Urothelium cell line (cell line): ENCODE results near the gene TBC1D24.
A peak's percentile ranks its signal among the peaks of the same experiment; 100 is the strongest.
"Not testable (repeated sequence)": the region's sequence is repeated elsewhere in the genome, so short reads cannot be mapped to it uniquely, and the experiment has no call there.

ENCODE experiments used
- DNase-seq: peaks from one replicate; pipeline ENCODE4 v3.0.0; 2011; ENCODE audit warnings: low spot score, mixed read lengths
- FAIRE-seq: peaks from 2 replicates; lab custom pipeline; 2011; peaks lifted over from hg19 to GRCh38; lab: Jason Lieb, UNC

Gene TBC1D24

DNA sequence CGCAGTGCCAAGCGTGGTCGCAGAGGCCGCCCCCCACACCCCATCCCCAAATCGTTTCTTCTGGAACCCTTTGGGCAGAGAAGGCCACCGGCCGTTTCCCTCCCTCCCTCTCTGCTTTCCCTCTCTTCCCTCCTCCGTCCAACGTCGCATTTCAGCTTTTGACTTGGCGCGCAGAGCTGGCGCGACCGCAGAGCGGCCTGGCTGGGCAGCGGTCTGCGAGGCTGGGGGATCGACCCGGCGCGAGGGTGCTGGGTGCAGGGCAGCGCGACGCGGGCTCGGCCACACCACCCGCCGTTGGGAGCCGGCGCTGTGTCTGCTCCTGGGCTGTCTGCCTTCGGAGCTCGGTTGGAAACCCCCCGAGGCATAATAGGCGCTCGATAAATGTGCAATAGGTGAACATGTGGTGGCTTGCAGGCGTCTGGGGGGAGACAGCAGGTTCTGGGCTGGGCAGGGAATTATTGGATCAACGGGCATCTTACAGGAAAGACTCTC is 6.6 kb upstream of the TBC1D24 start:
- FAIRE-seq (no peak), DNase-seq (no peak)

DNA sequence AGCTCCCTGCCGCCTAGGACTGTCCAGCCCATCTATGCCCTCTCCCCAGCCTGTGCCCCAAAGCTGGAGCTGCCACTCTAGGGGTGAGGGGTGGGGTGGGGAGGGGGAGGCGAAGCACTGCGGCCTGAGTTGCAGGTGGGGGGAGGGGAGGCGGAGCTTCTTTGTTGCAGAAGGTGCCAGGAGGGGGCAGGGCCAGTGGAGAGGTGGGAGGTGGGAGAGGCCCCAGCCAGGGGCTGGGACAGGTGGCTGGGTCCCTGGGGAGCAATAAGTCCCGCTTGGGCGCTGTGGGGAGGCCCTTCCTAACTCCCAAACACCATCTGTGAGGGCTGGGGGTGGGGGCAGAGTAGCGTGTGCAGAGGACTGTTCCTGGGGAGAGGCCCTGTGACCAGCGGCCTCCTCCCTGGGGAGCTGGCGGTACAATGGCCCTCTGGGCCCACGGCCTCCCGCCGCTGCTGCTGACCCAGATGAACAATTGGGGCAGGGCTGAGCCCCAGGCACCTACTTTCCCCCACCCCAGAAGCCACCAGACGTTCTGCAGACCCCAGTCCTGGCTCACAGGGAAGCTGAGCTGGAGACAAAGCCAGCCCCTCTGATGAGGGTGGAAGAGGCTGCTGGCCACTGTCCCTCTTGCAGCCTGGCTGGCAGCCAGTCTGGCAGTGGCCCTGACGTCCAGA is 6.1 kb upstream of the TBC1D24 start:
- DNase-seq (no peak), FAIRE-seq (peak; percentile 9)

DNA sequence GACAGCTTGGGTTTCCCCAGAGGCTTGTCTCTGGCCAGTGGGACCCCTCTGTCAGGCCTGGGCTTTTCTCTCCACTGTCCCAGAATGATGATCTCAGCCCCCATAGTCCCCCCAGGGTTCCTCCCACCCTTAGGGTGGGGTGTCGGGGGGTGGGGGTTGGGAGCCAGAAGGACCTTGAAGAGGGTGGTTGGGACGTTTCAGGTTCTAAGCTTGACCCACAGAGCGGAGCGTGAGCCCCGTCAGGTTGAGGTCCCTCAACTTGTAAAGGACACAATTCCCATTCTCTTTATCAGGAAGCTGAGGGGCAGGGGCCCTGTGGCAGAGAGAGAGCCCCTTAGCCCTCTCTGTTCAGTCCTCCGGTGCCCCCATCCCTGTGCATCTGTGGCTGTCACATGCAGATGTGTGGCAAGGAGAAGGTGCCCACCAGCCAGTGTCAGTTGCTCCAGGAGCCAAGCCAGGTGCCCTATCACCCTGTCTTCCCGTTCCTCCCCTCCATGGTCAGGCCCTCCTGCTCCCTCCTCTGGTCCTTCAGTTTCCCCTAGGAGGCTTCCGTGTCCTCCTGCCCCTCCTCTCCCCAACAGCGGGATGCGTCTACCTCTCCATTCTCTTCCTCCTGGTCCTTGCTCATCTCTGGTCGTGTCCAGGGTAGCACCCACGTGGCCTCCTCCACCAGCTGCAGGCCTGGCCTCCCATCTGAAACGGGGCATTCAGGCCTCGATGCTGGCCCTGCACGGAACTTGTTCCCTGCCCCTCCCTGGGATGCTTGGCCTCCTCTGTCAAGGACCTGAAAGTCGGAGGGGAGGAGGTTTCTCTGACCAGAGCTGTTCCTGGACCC is 5.3 kb upstream of the TBC1D24 start:
- FAIRE-seq, result no peak
- DNase-seq, result no peak

DNA sequence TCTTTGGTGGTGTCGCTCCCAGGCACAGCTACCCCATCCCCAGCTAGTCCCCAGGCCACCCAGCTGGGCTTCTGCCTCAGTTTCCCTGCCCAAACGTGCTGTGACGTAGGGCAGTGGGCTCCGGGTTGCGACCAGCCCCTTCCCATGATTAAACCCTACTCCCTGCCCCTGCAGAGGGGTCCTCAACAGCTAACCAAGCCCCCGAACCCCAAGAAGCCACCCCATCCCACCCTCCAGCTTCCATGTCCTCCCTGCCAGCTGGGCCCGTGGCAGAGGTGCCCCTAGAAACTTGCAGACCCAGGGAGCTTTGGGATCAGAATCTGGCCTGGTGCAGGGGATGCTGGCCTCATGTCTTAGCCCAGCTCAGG is 4.7 kb upstream of the TBC1D24 start:
- no peak for FAIRE-seq
- DNase-seq, result no peak

DNA sequence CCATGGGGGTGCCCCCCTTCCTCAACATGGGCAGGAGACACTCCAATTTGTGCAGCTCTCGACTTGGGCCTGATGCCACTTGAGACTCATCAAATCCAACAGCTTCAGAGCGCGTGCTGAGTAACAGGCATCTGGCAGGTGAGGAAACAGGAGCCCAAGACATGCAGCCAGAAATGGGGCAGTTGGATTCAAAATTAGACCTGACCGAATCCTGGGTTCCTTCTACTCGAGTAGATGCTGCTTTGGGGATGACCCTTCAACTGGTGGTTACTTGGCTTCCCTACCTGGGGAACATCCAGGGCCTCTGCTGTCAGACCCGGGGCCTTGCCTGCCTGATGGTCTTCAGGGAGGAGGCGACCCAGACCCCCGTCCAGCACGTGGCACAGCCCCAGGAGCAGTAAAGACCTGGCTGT is 4.3 kb upstream of the TBC1D24 start:
- no peak for DNase-seq
- no peak for FAIRE-seq

DNA sequence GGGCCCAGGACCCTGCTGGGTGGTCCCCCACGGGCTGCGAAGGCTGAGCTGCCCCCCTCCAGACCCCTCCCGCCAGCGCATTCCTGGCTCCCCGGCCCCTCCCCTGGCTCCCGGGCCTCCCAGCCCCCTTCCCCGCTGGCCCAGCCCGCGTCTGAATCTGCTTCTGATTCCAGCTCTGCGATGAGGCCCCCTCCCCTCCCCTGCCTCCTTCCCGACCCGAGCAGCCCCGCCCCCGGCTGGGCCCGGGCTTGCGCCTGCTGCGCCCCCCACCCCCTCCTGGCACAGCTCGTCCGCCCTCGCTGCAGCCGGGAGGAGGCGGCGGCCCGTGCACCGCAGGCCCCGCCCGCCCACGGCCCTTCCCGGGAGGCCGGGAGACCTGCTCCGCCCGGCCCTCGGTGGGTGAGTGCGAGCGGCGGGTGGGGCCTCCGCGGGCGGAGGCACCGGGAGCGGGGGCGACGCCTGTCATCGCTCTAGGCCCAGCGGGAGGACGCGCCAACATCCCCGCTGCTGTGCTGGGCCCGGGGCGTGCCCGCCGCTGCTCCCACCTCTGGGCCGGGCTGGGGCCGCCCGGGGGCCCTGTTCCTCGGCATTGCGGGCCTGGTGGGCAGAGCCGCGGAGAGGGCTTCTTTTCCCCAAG is 3.8 kb upstream of the TBC1D24 start, which contains the start of gene NTN3:
Gene NTN3 (plus strand): TSS at position 282 of the 637 bp plus-strand sequence. CDS start 405 bp downstream, outside the sequence.
- DNase-seq, result peak; percentile 64
- FAIRE-seq, result no peak

DNA sequence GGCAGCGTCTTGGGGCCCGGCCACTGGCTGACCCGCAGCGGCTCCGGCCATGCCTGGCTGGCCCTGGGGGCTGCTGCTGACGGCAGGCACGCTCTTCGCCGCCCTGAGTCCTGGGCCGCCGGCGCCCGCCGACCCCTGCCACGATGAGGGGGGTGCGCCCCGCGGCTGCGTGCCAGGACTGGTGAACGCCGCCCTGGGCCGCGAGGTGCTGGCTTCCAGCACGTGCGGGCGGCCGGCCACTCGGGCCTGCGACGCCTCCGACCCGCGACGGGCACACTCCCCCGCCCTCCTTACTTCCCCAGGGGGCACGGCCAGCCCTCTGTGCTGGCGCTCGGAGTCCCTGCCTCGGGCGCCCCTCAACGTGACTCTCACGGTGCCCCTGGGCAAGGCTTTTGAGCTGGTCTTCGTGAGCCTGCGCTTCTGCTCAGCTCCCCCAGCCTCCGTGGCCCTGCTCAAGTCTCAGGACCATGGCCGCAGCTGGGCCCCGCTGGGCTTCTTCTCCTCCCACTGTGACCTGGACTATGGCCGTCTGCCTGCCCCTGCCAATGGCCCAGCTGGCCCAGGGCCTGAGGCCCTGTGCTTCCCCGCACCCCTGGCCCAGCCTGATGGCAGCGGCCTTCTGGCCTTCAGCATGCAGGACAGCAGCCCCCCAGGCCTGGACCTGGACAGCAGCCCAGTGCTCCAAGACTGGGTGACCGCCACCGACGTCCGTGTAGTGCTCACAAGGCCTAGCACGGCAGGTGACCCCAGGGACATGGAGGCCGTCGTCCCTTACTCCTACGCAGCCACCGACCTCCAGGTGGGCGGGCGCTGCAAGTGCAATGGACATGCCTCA is 3.1 kb upstream of the TBC1D24 start:
- no peak for FAIRE-seq

DNA sequence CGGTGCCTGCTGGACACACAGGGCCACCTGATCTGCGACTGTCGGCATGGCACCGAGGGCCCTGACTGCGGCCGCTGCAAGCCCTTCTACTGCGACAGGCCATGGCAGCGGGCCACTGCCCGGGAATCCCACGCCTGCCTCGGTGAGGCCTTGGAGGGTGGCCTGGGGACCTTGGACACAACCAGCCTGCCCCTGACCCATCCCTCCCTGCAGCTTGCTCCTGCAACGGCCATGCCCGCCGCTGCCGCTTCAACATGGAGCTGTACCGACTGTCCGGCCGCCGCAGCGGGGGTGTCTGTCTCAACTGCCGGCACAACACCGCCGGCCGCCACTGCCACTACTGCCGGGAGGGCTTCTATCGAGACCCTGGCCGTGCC is 2.5 kb upstream of the TBC1D24 start:
- no peak for DNase-seq
- FAIRE-seq, result no peak

More for the DNA sequence above, 3.1 kb upstream of the TBC1D24 start:
- DNase-seq, result no peak

DNA sequence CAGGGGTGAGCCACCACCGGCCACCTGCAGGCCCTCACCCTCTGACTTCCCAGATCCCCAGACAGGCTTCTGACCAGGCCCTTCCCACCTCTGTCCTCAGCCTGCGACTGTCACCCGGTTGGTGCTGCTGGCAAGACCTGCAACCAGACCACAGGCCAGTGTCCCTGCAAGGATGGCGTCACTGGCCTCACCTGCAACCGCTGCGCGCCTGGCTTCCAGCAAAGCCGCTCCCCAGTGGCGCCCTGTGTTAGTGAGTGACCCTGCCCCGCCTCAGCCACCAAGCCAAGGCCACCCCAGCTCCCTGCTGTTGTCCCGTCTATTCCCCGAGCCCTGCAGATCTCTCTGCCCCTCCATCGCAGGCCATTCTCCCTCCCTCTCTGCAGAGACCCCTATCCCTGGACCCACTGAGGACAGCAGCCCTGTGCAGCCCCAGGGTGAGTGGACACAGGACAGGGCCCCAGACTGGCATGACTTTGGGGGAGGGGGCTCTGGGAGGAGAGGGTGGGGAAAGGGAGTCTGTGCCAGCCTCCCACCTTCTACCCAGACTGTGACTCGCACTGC is 2.0 kb upstream of the TBC1D24 start:
- DNase-seq (no peak), FAIRE-seq (no peak)

DNA sequence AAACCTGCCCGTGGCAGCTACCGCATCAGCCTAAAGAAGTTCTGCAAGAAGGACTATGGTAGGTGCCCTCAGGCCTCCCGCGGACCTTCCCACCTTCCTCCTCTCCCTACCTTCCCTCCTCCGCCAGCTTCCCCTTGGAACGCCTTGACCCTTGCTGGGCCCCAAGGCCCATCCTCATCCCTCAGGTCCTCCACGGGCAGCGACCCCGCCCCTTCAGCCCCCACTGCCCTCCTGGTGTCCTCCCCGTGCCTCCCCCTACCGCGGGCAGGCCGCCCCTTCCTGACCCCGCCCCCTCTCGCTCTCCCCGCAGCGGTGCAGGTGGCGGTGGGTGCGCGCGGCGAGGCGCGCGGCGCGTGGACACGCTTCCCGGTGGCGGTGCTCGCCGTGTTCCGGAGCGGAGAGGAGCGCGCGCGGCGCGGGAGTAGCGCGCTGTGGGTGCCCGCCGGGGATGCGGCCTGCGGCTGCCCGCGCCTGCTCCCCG is 1.4 kb upstream of the TBC1D24 start:
- peak; percentile 57 for DNase-seq
- FAIRE-seq, result no peak

DNA sequence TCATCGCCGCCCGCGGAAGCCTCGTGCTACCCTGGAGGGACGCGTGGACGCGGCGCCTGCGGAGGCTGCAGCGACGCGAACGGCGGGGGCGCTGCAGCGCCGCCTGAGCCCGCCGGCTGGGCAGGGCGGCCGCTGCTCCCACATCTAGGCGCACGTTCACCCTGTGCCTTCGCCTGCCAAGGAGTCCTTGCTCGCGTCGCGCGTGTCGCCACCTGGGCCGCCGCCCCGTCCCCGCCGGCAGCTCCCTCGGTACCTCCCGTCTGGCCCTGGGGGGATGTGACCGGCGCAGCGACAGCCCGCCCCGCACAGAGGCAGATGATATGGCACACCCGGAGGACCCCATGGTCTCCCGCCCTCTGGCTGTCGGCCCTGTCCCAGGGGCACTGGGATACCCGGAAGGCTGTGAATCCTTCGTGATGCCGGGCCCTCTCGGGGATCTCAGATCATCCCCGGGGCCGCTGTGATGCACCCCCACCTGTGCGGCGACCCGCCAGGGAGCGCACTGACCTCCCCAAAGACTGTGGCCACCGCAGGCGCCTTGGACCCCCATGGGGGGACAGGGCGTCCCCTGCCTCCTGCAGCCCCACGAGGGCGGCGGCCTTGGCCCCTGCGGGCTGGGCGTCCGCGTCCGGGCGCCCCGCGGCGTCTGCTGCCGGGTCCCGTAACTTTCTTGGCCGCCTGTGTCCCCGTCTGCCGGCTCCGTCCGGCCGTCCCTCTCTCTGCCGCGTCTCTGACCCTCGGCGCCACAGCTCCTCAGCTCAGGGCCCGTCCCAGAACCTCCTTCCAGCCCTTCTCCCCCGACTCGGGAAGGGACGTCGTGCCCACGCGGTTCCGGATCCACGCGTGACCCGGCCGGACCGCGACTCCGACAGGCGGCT is 689 bp upstream of the TBC1D24 start:
- FAIRE-seq (peak; percentile 95), DNase-seq (peak; percentile 79)

DNA sequence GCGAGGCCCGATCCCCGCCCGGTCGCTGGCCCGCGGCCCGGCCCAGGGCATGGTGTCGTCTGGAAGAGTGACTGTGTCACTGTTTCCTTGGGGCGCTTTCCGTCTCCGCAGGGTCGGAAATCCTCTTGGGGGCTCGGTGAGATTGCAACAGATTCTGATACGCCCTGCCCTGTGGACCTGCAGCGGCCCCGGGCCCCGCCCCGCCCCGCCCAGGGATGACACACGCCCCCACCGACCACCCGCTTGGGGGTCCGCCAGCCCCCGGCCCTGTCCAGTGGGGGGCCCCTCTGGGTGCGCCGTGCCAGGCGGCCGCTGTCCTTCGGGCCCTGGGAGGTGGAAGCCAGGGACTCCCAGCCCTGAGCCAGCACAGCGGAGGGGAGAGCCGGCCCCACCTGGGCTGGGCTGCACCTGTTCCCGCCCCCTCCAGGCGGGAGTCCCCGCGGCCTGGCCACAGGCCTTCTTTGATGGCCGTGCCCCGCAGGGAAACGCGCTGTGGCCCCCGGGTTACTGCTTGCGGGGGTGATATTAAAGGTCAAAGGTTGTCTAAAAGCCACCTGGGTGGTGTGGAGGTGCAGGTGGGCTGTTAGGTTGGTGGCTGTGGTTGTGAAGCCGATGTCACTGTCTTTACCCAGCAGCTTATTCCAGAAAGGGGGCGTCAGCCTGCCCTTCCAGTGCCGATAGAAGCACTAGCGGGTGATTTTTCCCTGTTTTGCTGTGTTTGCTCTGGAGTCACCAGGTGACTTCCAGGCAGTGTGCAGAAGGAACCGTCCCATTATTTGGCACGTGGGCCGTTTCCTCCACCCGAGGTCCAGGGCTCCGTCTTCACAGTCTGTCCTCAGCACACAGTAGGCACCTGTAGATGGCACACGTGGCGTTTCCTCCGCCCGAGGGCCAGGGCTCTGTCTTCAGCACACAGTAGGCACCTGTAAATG is 752 bp downstream of the TBC1D24 start:
- FAIRE-seq (no peak), DNase-seq (peak; percentile 47)

DNA sequence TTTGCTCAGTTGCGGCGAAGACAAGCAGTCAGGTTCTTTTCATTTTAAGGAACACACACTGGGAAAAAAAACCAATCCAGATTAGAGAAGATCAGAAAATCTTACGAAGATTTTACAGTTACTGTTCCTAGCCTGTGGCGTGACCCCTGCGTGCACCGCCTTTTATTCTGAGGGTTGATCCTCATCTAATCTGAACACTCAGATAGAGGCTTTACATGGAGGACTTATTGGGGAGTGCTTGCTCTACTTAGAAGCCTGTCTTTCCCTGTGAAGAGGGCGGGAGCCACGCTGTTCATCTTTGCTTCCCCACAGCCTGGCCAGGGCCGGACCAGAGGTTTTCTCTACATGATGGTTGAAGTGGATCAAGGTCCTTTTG is 1.4 kb downstream of the TBC1D24 start:
- FAIRE-seq (no peak), DNase-seq (no peak)

DNA sequence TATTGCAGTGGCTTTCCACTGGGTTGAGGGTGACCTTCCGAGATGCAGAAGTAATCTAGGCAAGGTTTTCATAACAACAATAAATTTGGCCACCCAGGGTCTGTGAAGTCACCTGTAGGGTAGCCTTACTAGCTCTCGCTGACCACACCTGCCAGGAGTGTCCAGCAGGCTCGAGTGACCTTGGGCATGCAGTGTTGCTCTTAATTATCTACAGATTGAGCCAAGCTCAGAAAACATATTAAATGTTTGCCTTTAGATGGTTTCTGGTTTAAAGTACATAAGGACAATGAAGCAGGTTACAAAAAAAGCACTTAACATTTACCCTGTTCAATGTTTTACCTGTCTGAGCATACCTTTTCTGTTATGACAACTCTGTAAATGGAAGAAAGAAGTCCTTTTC is 1.8 kb downstream of the TBC1D24 start:
- no peak for DNase-seq
- no peak for FAIRE-seq

DNA sequence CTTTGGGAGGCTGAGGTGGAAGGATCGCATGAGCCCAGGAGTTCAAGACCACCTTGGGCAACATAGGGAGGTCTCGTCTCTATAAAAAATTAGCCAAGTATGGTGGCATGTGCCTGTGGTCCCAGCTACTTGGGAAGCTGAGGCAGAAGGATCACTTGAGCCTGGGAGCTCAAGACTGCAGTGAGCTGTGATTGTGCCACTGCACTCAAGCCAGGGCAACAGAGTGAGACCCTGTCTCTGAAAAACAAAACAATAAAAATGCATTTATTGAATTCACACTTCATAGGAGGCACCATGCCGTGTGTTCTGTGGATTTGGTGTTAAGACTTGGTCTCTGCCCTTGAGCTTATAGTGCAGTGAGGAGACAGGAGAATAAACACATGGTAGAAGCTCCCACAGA is 2.4 kb downstream of the TBC1D24 start:
- no peak for FAIRE-seq

DNA sequence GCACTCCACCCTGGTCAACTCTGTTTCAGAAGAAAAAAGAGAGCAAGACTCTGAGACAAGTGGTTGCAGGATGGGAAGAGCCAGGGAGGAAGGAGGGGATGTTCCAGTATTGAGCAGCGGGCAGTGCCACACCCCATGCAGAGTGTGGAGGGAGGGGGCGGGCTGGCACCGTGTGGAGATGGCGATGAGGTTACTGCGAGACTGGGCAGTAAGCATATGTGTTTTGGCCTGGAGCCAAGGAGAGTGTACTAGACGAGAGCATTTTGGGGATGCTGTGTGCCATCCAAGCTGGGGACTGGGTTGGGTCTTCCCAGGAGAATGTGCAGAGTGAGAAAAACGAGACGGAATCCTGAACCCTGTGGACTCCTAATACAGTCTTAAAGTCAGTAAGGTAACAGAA is 3.4 kb downstream of the TBC1D24 start:
- DNase-seq (no peak), FAIRE-seq (no peak)

More for the DNA sequence above, 2.4 kb downstream of the TBC1D24 start:
- no peak for DNase-seq

DNA sequence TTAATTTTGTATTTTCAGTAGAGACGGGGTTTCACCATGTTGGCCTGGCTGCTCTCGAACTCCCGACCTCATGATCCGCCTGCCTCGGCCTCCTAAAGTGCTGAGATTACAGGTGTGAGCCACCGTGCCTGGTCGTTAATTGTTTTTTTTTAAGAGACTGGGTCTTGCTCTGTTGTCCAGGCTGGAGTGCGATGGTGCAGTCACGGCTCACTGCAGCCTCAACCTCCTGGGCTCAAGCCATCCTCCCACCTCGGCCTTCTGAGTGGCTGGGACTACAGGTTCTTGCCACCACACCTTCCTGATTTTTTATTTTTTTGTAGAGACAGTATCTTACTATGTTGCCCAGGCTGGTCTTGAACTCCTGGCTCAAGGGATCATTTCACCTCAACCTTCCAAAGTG is 5.1 kb downstream of the TBC1D24 start:
- not testable (repeated sequence) for FAIRE-seq, DNase-seq

DNA sequence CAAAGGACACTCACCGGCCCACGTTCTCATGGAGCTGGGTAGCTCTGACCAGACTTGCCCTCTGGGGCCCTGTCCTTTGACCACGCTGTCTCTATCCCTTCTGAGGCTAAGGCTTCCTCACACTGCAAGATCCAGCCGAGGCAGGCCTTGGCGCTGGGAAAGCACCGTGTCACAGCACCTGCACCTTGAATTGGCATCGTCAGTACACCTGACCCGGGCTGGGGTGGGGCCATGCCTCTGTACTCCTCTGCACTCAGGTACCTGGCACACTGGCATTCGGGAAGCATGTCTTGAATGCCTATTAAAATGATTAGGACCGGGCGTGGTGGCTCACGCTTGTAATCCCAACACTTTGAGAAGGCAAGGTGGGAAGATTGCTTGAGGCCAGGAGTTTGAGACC is 6.0 kb downstream of the TBC1D24 start:
- DNase-seq (no peak), FAIRE-seq (no peak)
